Measurements from ENCODE around the gene CCDC91.
"Not testable (repeated sequence)": the region's sequence is repeated elsewhere in the genome, so short reads cannot be mapped to it uniquely, and the experiment has no call there.

The CCDC91 gene

GRCh38 chr12:28457785-28458184, 267.5 kb downstream of the CCDC91 start:
- no peak overlapping the region for H3K4me3 ChIP-seq (ENCODE audit: low read depth, low read length)
- DNase-seq (ENCODE audit: low read depth), result no peak
- no peak for TF ChIP-seq CTCF (IDR thresholded peaks at IDR 0.05; ENCODE audit: low read depth, low read length, missing control alignments)

GRCh38 chr12:28459481-28459880, 269.2 kb downstream of the CCDC91 start:
- no peak for DNase-seq (ENCODE audit: low read depth)
- no peak overlapping the region for H3K4me3 ChIP-seq (ENCODE audit: low read depth, low read length)

GRCh38 chr12:28460420-28461130, 270.3 kb downstream of the CCDC91 start:
- peak; percentile 21 for DNase-seq (ENCODE audit: low read depth)
- no peak overlapping the region for H3K4me3 ChIP-seq (ENCODE audit: low read depth, low read length)
- TF ChIP-seq CTCF (IDR thresholded peaks at IDR 0.05; ENCODE audit: low read depth, low read length, missing control alignments), result no peak

More at GRCh38 chr12:28459481-28459880, 269.2 kb downstream of the CCDC91 start:
- no peak for TF ChIP-seq CTCF (IDR thresholded peaks at IDR 0.05; ENCODE audit: low read depth, low read length, missing control alignments)

- DNase-seq (ENCODE audit: low read depth), result no peak
- no peak overlapping the region for H3K4me3 ChIP-seq (ENCODE audit: low read depth, low read length)
- no peak for TF ChIP-seq CTCF (IDR thresholded peaks at IDR 0.05; ENCODE audit: low read depth, low read length, missing control alignments)
Measured at GRCh38 chr12:28463396-28463795, 273.1 kb downstream of the CCDC91 start.

- H3K4me3 ChIP-seq (ENCODE audit: low read depth, low read length); DNase-seq (ENCODE audit: low read depth): not testable (repeated sequence)
Measured at GRCh38 chr12:28471762-28472161, 281.5 kb downstream of the CCDC91 start.

GRCh38 chr12:28476206-28476605, 285.9 kb downstream of the CCDC91 start:
- H3K4me3 ChIP-seq (ENCODE audit: low read depth, low read length); DNase-seq (ENCODE audit: low read depth): not testable (repeated sequence)

GRCh38 chr12:28479097-28479496, 288.8 kb downstream of the CCDC91 start:
- not testable (repeated sequence) for DNase-seq (ENCODE audit: low read depth); H3K4me3 ChIP-seq (ENCODE audit: low read depth, low read length)

- no peak for TF ChIP-seq CTCF (IDR thresholded peaks at IDR 0.05; ENCODE audit: low read depth, low read length, missing control alignments)
- H3K4me3 ChIP-seq (ENCODE audit: low read depth, low read length), result no peak overlapping the region
- no peak for DNase-seq (ENCODE audit: low read depth)
Measured at GRCh38 chr12:28479683-28480082, 289.4 kb downstream of the CCDC91 start.

Data from GM12864 (cell line).